Activated CD8-positive, alpha-beta T cell treated with anti-CD3 and anti-CD28 coated beads, Interleukin-2, amount 10 ng/mL, durations not matched to agents 7 days and 5 days (primary cell): ENCODE measurements around the gene GTSF1L. TPM values are rescaled to one million over a fixed set of nuclear protein-coding genes. Genes with fewer than 3 reads are reported as not detected.
"Not testable (repeated sequence)": the region's sequence is repeated elsewhere in the genome, so short reads cannot be mapped to it uniquely, and the experiment has no call there.

Experiments used
- ATAC-seq: fragments of 150-1000 bp; cut with Tn5 transposase; one replicate; pipeline ENCODE4 v1.10.0; 2021; ENCODE audit warnings: moderate library complexity
- CTCF ChIA-PET: fragments of 350-600 bp; sonication (Branson Sonifier 250); formaldehyde crosslinking; loops from one replicate; lab custom pipeline; 2021; ENCODE audit warnings: antibody characterized with exemption; lab: Charles Lee
- POLR2A ChIA-PET: fragments of 350-600 bp; sonication (Branson Sonifier 250); formaldehyde crosslinking; loops from one replicate; lab custom pipeline; 2021; ENCODE audit warnings: antibody characterized with exemption; lab: Charles Lee
- DNase-seq: peaks from one replicate; pipeline ENCODE4 v3.0.0-alpha.2; 2020
- H3K27ac Mint-ChIP-seq: one replicate; pipeline ENCODE4 v1.8.0; 2021; ENCODE audit warnings: mild to moderate bottlenecking, mixed read lengths
- H3K27me3 Mint-ChIP-seq: one replicate; pipeline ENCODE4 v1.8.0; 2021; ENCODE audit warnings: low read depth, mixed read lengths
- H3K36me3 Mint-ChIP-seq: one replicate; pipeline ENCODE4 v1.8.0; 2021; ENCODE audit warnings: low read depth, mixed read lengths
- H3K4me1 Mint-ChIP-seq: one replicate; pipeline ENCODE4 v1.8.0; 2021; ENCODE audit warnings: low read depth, mixed read lengths
- H3K4me3 Mint-ChIP-seq: one replicate; pipeline ENCODE4 v1.8.0; 2021; ENCODE audit warnings: mild to moderate bottlenecking, mixed read lengths
- H3K9me3 Mint-ChIP-seq: one replicate; pipeline ENCODE4 v1.8.0; 2022; ENCODE audit warnings: mixed read lengths; ENCODE audit not compliant: insufficient read depth
- total RNA-seq, 2 experiments: library from RNA; stranded (reverse); gene quantifications; one replicate each; pipeline ENCODE4 v1.2.3, GENCODE V29; 2021

The GTSF1L gene
- not detected for total RNA-seq

- Mint-ChIP-seq H3K36me3 (peaks cover 3% of the 10 kb centered on the region), H3K4me3 (no peak within 1 kb of the TSS), H3K27me3 (no peaks in the 10 kb centered on the region), H3K27ac (no peak within 1 kb of the TSS), H3K9me3 (peaks cover 11% of the 10 kb centered on the region), H3K4me1 (peaks cover 26% of the 10 kb centered on the region)
- no peak for DNase-seq
- POLR2A ChIA-PET, result no interaction called here
- ATAC-seq, result no peak
- CTCF ChIA-PET, result interaction anchor here (0.9 to 2.7 kb wide), 4 partner anchors 11 to 113 kb away, joined by 3 to 11 read pairs (median 7); no protein-coding TSS in a partner anchor
Measured at GRCh38 chr20:43726811-43727338, at the start of gene GTSF1L. Gene GTSF1L (minus strand): TSS chr20:43727002. CDS start chr20:43726694, 308 bp downstream.

- ATAC-seq (no peak), DNase-seq (no peak)
- ChIA-PET CTCF (interaction anchor here (1.0 kb wide), 1 partner anchor 65 kb away, joined by 3 read pairs; no protein-coding TSS in a partner anchor), POLR2A (interaction anchor here (1.0 kb wide), 1 partner anchor 20 kb away, joined by 3 read pairs; no protein-coding TSS in a partner anchor)
- Mint-ChIP-seq H3K4me1 (no peaks in the 10 kb centered on the region), H3K27me3 (peaks cover 30% of the 10 kb centered on the region), H3K9me3 (peaks cover 8% of the 10 kb centered on the region), H3K36me3 (no peaks in the 10 kb centered on the region), H3K27ac (no peak overlapping the region), H3K4me3 (no peak overlapping the region)
Measured at GRCh38 chr20:43774754-43775153, 48.0 kb upstream of the GTSF1L start.

- Mint-ChIP-seq H3K4me3 (no peak overlapping the region), H3K27ac (no peak overlapping the region), H3K27me3 (peaks cover 43% of the 10 kb centered on the region), H3K9me3 (no peaks in the 10 kb centered on the region), H3K4me1 (no peaks in the 10 kb centered on the region), H3K36me3 (no peaks in the 10 kb centered on the region)
- no peak for ATAC-seq
- no peak for DNase-seq
- ChIA-PET CTCF (no interaction called here), POLR2A (no interaction called here)
Measured at GRCh38 chr20:43771503-43772190, 44.8 kb upstream of the GTSF1L start.

- ChIA-PET CTCF (no interaction called here), POLR2A (no interaction called here)
- Mint-ChIP-seq H3K36me3 (no peaks in the 10 kb centered on the region), H3K9me3 (no peaks in the 10 kb centered on the region), H3K4me1 (no peaks in the 10 kb centered on the region), H3K4me3 (no peak overlapping the region), H3K27ac (no peak overlapping the region), H3K27me3 (peaks cover 50% of the 10 kb centered on the region)
- no peak for ATAC-seq
- no peak for DNase-seq
Measured at GRCh38 chr20:43770342-43770741, 43.5 kb upstream of the GTSF1L start.

- H3K36me3 Mint-ChIP-seq, result no peaks in the 10 kb centered on the region
- DNase-seq, result no peak
- no peak overlapping the region for H3K27ac Mint-ChIP-seq
- no peak overlapping the region for H3K4me3 Mint-ChIP-seq
- CTCF ChIA-PET, result no interaction called here
- H3K27me3 Mint-ChIP-seq, result peaks cover 42% of the 10 kb centered on the region
- H3K4me1 Mint-ChIP-seq, result no peaks in the 10 kb centered on the region
- POLR2A ChIA-PET, result no interaction called here
- ATAC-seq, result no peak
- H3K9me3 Mint-ChIP-seq, result no peaks in the 10 kb centered on the region
Measured at GRCh38 chr20:43767686-43768474, 41.1 kb upstream of the GTSF1L start.

GRCh38 chr20:43766917-43767316 is 40.1 kb upstream of the GTSF1L start:
- Mint-ChIP-seq H3K36me3 (no peaks in the 10 kb centered on the region), H3K9me3 (no peaks in the 10 kb centered on the region), H3K27me3 (peaks cover 37% of the 10 kb centered on the region), H3K27ac (no peak overlapping the region), H3K4me1 (no peaks in the 10 kb centered on the region), H3K4me3 (no peak overlapping the region)
- CTCF ChIA-PET, result no interaction called here
- DNase-seq, result no peak
- ATAC-seq, result no peak
- POLR2A ChIA-PET, result no interaction called here

- Mint-ChIP-seq H3K27me3 (peaks cover 34% of the 10 kb centered on the region), H3K4me1 (no peaks in the 10 kb centered on the region), H3K4me3 (no peak overlapping the region), H3K9me3 (no peaks in the 10 kb centered on the region), H3K27ac (no peak overlapping the region), H3K36me3 (no peaks in the 10 kb centered on the region)
- POLR2A ChIA-PET, result no interaction called here
- DNase-seq, result no peak
- CTCF ChIA-PET, result no interaction called here
- ATAC-seq, result no peak
Measured at GRCh38 chr20:43766385-43766784, 39.6 kb upstream of the GTSF1L start.

GRCh38 chr20:43765916-43766315 is 39.1 kb upstream of the GTSF1L start:
- peaks cover 32% of the 10 kb centered on the region for H3K27me3 Mint-ChIP-seq
- DNase-seq, result no peak
- CTCF ChIA-PET, result no interaction called here
- POLR2A ChIA-PET, result no interaction called here
- H3K4me3 Mint-ChIP-seq, result no peak overlapping the region
- H3K9me3 Mint-ChIP-seq, result no peaks in the 10 kb centered on the region
- no peaks in the 10 kb centered on the region for H3K36me3 Mint-ChIP-seq
- no peak overlapping the region for H3K27ac Mint-ChIP-seq
- no peak for ATAC-seq
- no peaks in the 10 kb centered on the region for H3K4me1 Mint-ChIP-seq

- Mint-ChIP-seq H3K4me3 (no peak overlapping the region), H3K9me3 (no peaks in the 10 kb centered on the region), H3K27ac (no peak overlapping the region), H3K36me3 (peaks cover 2% of the 10 kb centered on the region), H3K4me1 (no peaks in the 10 kb centered on the region), H3K27me3 (peaks cover 20% of the 10 kb centered on the region)
- POLR2A ChIA-PET, result no interaction called here
- CTCF ChIA-PET, result interaction anchor here (1.6 kb wide), 1 partner anchor 77 kb away, joined by 4 read pairs; no protein-coding TSS in a partner anchor
- no peak for ATAC-seq
- DNase-seq, result no peak
Measured at GRCh38 chr20:43762911-43763310, 36.1 kb upstream of the GTSF1L start.

GRCh38 chr20:43761386-43762340 is 34.9 kb upstream of the GTSF1L start:
- DNase-seq (no peak), ATAC-seq (no peak)
- Mint-ChIP-seq H3K27me3 (peaks cover 13% of the 10 kb centered on the region), H3K9me3 (no peaks in the 10 kb centered on the region), H3K36me3 (peaks cover 2% of the 10 kb centered on the region), H3K4me3 (no peak overlapping the region), H3K27ac (no peak overlapping the region), H3K4me1 (no peaks in the 10 kb centered on the region)
- CTCF ChIA-PET, result interaction anchor here (0.6 to 1.6 kb wide), 2 partner anchors 78 to 242 kb away, joined by 4 read pairs; no protein-coding TSS in a partner anchor
- POLR2A ChIA-PET, result no interaction called here

- POLR2A ChIA-PET, H3K27me3 Mint-ChIP-seq, H3K9me3 Mint-ChIP-seq, ATAC-seq, H3K27ac Mint-ChIP-seq, H3K36me3 Mint-ChIP-seq, H3K4me1 Mint-ChIP-seq, H3K4me3 Mint-ChIP-seq, DNase-seq: not testable (repeated sequence)
- CTCF ChIA-PET, result interaction anchor here (0.7 kb wide), 1 partner anchor 8 kb away, joined by 3 read pairs; no protein-coding TSS in a partner anchor
Measured at GRCh38 chr20:43757888-43758287, 31.1 kb upstream of the GTSF1L start.
